Uterus (tissue), 4 donors: ENCODE data around the gene LBH. TPM values are rescaled to one million over a fixed set of nuclear protein-coding genes. Genes with fewer than 3 reads are reported as not detected.

ENCODE experiments used
- DNase-seq, 2 donors: peaks; one replicate each; pipeline ENCODE4 v3.0.0-alpha.2; 2019 to 2020
- H3K27ac ChIP-seq, 2 donors: fragments of 200-600 bp; sonication (generic); 1 replicate in 1 of 2; 2 replicates in 1 of 2; pipeline ENCODE4 v1.5.1; 2016 to 2018
- H3K27me3 ChIP-seq, 2 donors: fragments of 200-600 bp; sonication (generic); one replicate each; pipeline ENCODE4 v1.5.1; 2018 to 2019; ENCODE audit warnings: control low read depth in 1 of 2
- H3K36me3 ChIP-seq, 2 donors: fragments of 200-600 bp; sonication (generic); one replicate each; pipeline ENCODE4 v1.5.1; 2019; ENCODE audit warnings: control low read depth in 1 of 2
- H3K4me1 ChIP-seq, 2 donors: fragments of 200-600 bp; sonication (generic); one replicate each; pipeline ENCODE4 v1.5.1; 2018 to 2019; ENCODE audit warnings: control low read depth in 1 of 2
- H3K4me3 ChIP-seq, 2 donors: fragments of 200-600 bp; sonication (generic); 1 replicate in 1 of 2; 2 replicates in 1 of 2; pipeline ENCODE4 v1.5.1; 2018 to 2019; ENCODE audit warnings: mild to moderate bottlenecking in 1 of 2
- H3K9me3 ChIP-seq, 2 donors: fragments of 200-600 bp; sonication (generic); one replicate each; pipeline ENCODE4 v1.5.1; 2019; ENCODE audit warnings: control low read depth in 1 of 2
- CTCF ChIP-seq, 4 experiments: fragments of 200-600 bp in 2 of 4; fragments of 450-650 bp in 2 of 4; sonication (generic) in 2 of 4; IDR thresholded peaks; one replicate each; pipeline ENCODE4 v1.5.1; 2016 to 2019; ENCODE audit warnings: antibody characterized with exemption in 4 of 4, mild to moderate bottlenecking in 2 of 4, moderate library complexity in 1 of 4
- POLR2A ChIP-seq, 2 donors: fragments of 450-650 bp; IDR thresholded peaks; one replicate each; pipeline ENCODE4 v1.6.1; 2016; ENCODE audit warnings: antibody characterized with exemption in 2 of 2, mild to moderate bottlenecking in 1 of 2, moderate library complexity in 1 of 2
- intact Hi-C: fragments of 100-400 bp; cut with DNase I; formaldehyde crosslinking; loops from one replicate; pipeline ENCODE4 v1.15.1; 2023; ENCODE audit warnings: low total_unique reads
- total RNA-seq, 4 donors: library from RNA; depleted of rRNA in 3 of 4; stranded (reverse); fragments of >200 nt in 3 of 4; gene quantifications; one replicate each; pipeline versions ENCODE4 v1.1.0 to v1.2.4, GENCODE V29; 2014 to 2023
- donor health status: DM: yes; HTN: yes; CAD: no.

The LBH gene
- total RNA-seq, 4 donors from 2014 or later = 30.7 to 94.3 (median 64.5) TPM

GRCh38 chr2:30260941-30261340 is 29.6 kb downstream of the LBH start:
- Histone ChIP-seq H3K27ac (no peak overlapping the region), H3K4me3 (no peak overlapping the region), H3K4me1 (peaks cover 0 to 1% of the 10 kb centered on the region in 2 donors), H3K36me3 (no peaks in the 10 kb centered on the region), H3K9me3 (peaks cover 0 to 6% of the 10 kb centered on the region in 2 donors), H3K27me3 (no peaks in the 10 kb centered on the region)
- no peak for TF ChIP-seq POLR2A (IDR thresholded peaks at IDR 0.05)
- no peak for TF ChIP-seq CTCF (IDR thresholded peaks at IDR 0.05)
- DNase-seq = no peak
- intact Hi-C loops = no loop called here

GRCh38 chr2:30261695-30262211 is 30.4 kb downstream of the LBH start:
- no peak overlapping the region for H3K4me3 ChIP-seq
- H3K36me3 ChIP-seq = no peaks in the 10 kb centered on the region
- H3K27me3 ChIP-seq = no peaks in the 10 kb centered on the region
- peaks cover 0 to 6% of the 10 kb centered on the region in 2 donors for H3K9me3 ChIP-seq
- H3K27ac ChIP-seq = no peak overlapping the region
- DNase-seq = no peak
- no peak for TF ChIP-seq CTCF (IDR thresholded peaks at IDR 0.05)
- TF ChIP-seq POLR2A (IDR thresholded peaks at IDR 0.05) = no peak
- H3K4me1 ChIP-seq = peaks cover 0 to 6% of the 10 kb centered on the region in 2 donors
- intact Hi-C loops = no loop called here

- Histone ChIP-seq H3K4me1 (peaks cover 0 to 6% of the 10 kb centered on the region in 2 donors), H3K4me3 (no peak overlapping the region), H3K27ac (no peak overlapping the region), H3K9me3 (peaks cover 0 to 6% of the 10 kb centered on the region in 2 donors), H3K27me3 (no peaks in the 10 kb centered on the region), H3K36me3 (no peaks in the 10 kb centered on the region)
- TF ChIP-seq CTCF (IDR thresholded peaks at IDR 0.05) (no peak), POLR2A (IDR thresholded peaks at IDR 0.05) (no peak)
- DNase-seq = no peak
- intact Hi-C loops = no loop called here
Observed at GRCh38 chr2:30262716-30263309, 31.5 kb downstream of the LBH start.

- H3K9me3 ChIP-seq = peaks cover 0 to 6% of the 10 kb centered on the region in 2 donors
- intact Hi-C loops = no loop called here
- H3K27ac ChIP-seq = no peak overlapping the region
- TF ChIP-seq POLR2A (IDR thresholded peaks at IDR 0.05) (no peak), CTCF (IDR thresholded peaks at IDR 0.05) (no peak)
- H3K36me3 ChIP-seq = no peaks in the 10 kb centered on the region
- no peak overlapping the region for H3K4me3 ChIP-seq
- H3K4me1 ChIP-seq = peaks cover 0 to 6% of the 10 kb centered on the region in 2 donors
- no peak for DNase-seq
- no peaks in the 10 kb centered on the region for H3K27me3 ChIP-seq
Observed at GRCh38 chr2:30264274-30264673, 32.9 kb downstream of the LBH start.
